ENCODE results near the gene FAM209B.
A peak's percentile ranks its signal among the peaks of the same experiment; 100 is the strongest.
"Not testable (repeated sequence)": the region's sequence is repeated elsewhere in the genome, so short reads cannot be mapped to it uniquely, and the experiment has no call there.

FAM209B gene

GRCh38 chr20:56532946-56533345, at the start of gene FAM209B:
FAM209B (plus strand) TSS chr20:56533246; CDS start chr20:56533342, 96 bp downstream.
- DNase-seq = not testable (repeated sequence)

GRCh38 chr20:56483970-56484369, 49.1 kb upstream of the FAM209B start:
- peak in 2 of 56 donors; percentile 13 to 17 for DNase-seq

- peak in 1 of 56 donors; percentile 3 for DNase-seq
Observed at GRCh38 chr20:56487216-56487615, 45.8 kb upstream of the FAM209B start.

- no peak for DNase-seq
Observed at GRCh38 chr20:56488566-56488965, 44.5 kb upstream of the FAM209B start.

GRCh38 chr20:56501116-56501515, 31.9 kb upstream of the FAM209B start:
- no peak for DNase-seq

- no peak for DNase-seq
Observed at GRCh38 chr20:56503916-56504315, 29.1 kb upstream of the FAM209B start.

- no peak for DNase-seq
Observed at GRCh38 chr20:56504373-56505005, 28.6 kb upstream of the FAM209B start.

- DNase-seq = no peak
Observed at GRCh38 chr20:56506103-56506502, 26.9 kb upstream of the FAM209B start.

- no peak for DNase-seq
Observed at GRCh38 chr20:56511926-56512325, 21.1 kb upstream of the FAM209B start.

GRCh38 chr20:56513161-56514150, 19.6 kb upstream of the FAM209B start:
- no peak for DNase-seq

GRCh38 chr20:56516631-56517030, 16.4 kb upstream of the FAM209B start:
- DNase-seq = peak in 22 of 56 donors; percentile 1 to 61 (median 13)

- DNase-seq = no peak
Observed at GRCh38 chr20:56517211-56517610, 15.8 kb upstream of the FAM209B start.

- DNase-seq = peak in 1 of 56 donors; percentile 4
Observed at GRCh38 chr20:56517641-56518040, 15.4 kb upstream of the FAM209B start.

- no peak for DNase-seq
Observed at GRCh38 chr20:56518126-56518525, 14.9 kb upstream of the FAM209B start.

GRCh38 chr20:56518721-56519398, 14.2 kb upstream of the FAM209B start:
- no peak for DNase-seq

- no peak for DNase-seq
Observed at GRCh38 chr20:56519551-56519950, 13.5 kb upstream of the FAM209B start.

- no peak for DNase-seq
Observed at GRCh38 chr20:56520180-56520579, 12.9 kb upstream of the FAM209B start.

- not testable (repeated sequence) for DNase-seq
Observed at GRCh38 chr20:56520746-56521354, 12.2 kb upstream of the FAM209B start.

GRCh38 chr20:56522311-56522710, 10.7 kb upstream of the FAM209B start:
- DNase-seq = no peak

GRCh38 chr20:56524444-56524843, 8.6 kb upstream of the FAM209B start, which contains the start of gene FAM209A:
FAM209A (plus strand) TSS chr20:56524744; CDS start chr20:56524809, 65 bp downstream.
- DNase-seq = not testable (repeated sequence)

GRCh38 chr20:56527521-56527920, 5.5 kb upstream of the FAM209B start:
- DNase-seq = no peak
